Neural cell (in vitro differentiated cells): ENCODE measurements around the gene SOCS6. TPM values are rescaled to one million over a fixed set of nuclear protein-coding genes. Genes with fewer than 3 reads are reported as not detected.

ENCODE experiments used
- H2AFZ ChIP-seq: fragments of 200-600, 300-800 bp; sonication (generic), shearing (Covaris generic); 2 replicates; pipeline ENCODE4 v1.6.0; 2014; ENCODE audit warnings: low read depth, mild to moderate bottlenecking, antibody characterized with exemption, low read length, moderate library complexity
- H3F3A ChIP-seq: fragments of 200-600 bp; shearing (Covaris generic); 2 replicates; pipeline ENCODE4 v1.6.1; 2016; ENCODE audit warnings: mild to moderate bottlenecking, moderate library complexity, mixed read lengths, antibody characterized with exemption, low read length; ENCODE audit not compliant: insufficient read depth, poor library complexity, severe bottlenecking
- H3K27ac ChIP-seq: fragments of 200-600, 300-800 bp; sonication (generic), shearing (Covaris generic); 2 replicates; pipeline ENCODE4 v1.5.1; 2014; ENCODE audit warnings: mild to moderate bottlenecking, low read length, moderate library complexity
- H3K27me3 ChIP-seq: fragments of 300-800, 200-600 bp; sonication (generic), shearing (Covaris generic); 2 replicates; pipeline ENCODE4 v1.6.0; 2014; ENCODE audit warnings: mild to moderate bottlenecking, low read depth, low read length, moderate library complexity; ENCODE audit not compliant: insufficient read depth
- H3K36me3 ChIP-seq: fragments of 300-800, 200-600 bp; sonication (generic), shearing (Covaris generic); 2 replicates; pipeline ENCODE4 v1.5.1; 2014; ENCODE audit warnings: mild to moderate bottlenecking, antibody characterized with exemption, low read length, moderate library complexity; ENCODE audit not compliant: insufficient read depth
- H3K4me2 ChIP-seq: fragments of 300-800, 200-600 bp; sonication (generic), shearing (Covaris generic); 2 replicates; pipeline ENCODE4 v1.6.0; 2014; ENCODE audit warnings: mild to moderate bottlenecking, low read length
- H3K4me3 ChIP-seq: fragments of 300-800, 200-600 bp; sonication (generic), shearing (Covaris generic); 2 replicates; pipeline ENCODE4 v1.5.1; 2014; ENCODE audit warnings: mild to moderate bottlenecking, low read length, moderate library complexity
- H3K79me2 ChIP-seq: fragments of 200-600 bp; shearing (Covaris generic); replicated peaks from 2 replicates; pipeline ENCODE4 v1.6.0; 2014; ENCODE audit warnings: mild to moderate bottlenecking, low read length, moderate library complexity; ENCODE audit not compliant: insufficient read depth
- H3K9ac ChIP-seq: fragments of 300-800, 200-600 bp; sonication (generic), shearing (Covaris generic); 2 replicates; pipeline ENCODE4 v1.6.1; 2016; ENCODE audit warnings: mild to moderate bottlenecking, low read length, mixed read lengths
- H3K9me2 ChIP-seq: fragments of 200-600 bp; shearing (Covaris generic); 2 replicates; pipeline ENCODE4 v1.6.1; 2016; ENCODE audit warnings: mild to moderate bottlenecking, low read length, mixed read lengths; ENCODE audit not compliant: insufficient read depth
- H3K9me3 ChIP-seq: fragments of 200-600, 300-800 bp; sonication (generic), shearing (Covaris generic); 2 replicates; pipeline ENCODE4 v1.6.1; 2016; ENCODE audit warnings: mild to moderate bottlenecking, mixed run types, low read length, moderate library complexity, mixed read lengths
- H4K20me1 ChIP-seq: fragments of 200-600 bp; shearing (Covaris generic); 2 replicates; pipeline ENCODE4 v1.6.1; 2016; ENCODE audit warnings: mild to moderate bottlenecking, mixed run types; ENCODE audit not compliant: insufficient read depth
- CTCF ChIP-seq: fragments of 450-650 bp; IDR thresholded peaks from 2 replicates; pipeline ENCODE4 v1.5.1; 2014; ENCODE audit warnings: antibody characterized with exemption, mild to moderate bottlenecking, moderate library complexity; ENCODE audit not compliant: poor library complexity, severe bottlenecking
- EP300 ChIP-seq: fragments of 450-650 bp; conservative IDR thresholded peaks from 2 replicates; pipeline ENCODE4 v1.6.1; 2014; ENCODE audit warnings: antibody characterized with exemption, mild to moderate bottlenecking, moderate library complexity; ENCODE audit not compliant: poor library complexity, severe bottlenecking
- MXI1 ChIP-seq: fragments of 450-650 bp; conservative IDR thresholded peaks from 2 replicates; pipeline ENCODE4 v1.6.1; 2014; ENCODE audit warnings: antibody characterized with exemption, mild to moderate bottlenecking; ENCODE audit not compliant: poor library complexity, severe bottlenecking
- POLR2AphosphoS5 ChIP-seq: IDR thresholded peaks from 2 replicates; pipeline ENCODE4 v1.6.1; 2012
- REST ChIP-seq: IDR thresholded peaks from 2 replicates; pipeline ENCODE4 v1.6.1; 2012; ENCODE audit warnings: borderline replicate concordance
- SMC3 ChIP-seq: fragments of 450-650 bp; conservative IDR thresholded peaks from 2 replicates; pipeline ENCODE4 v1.6.1; 2014; ENCODE audit warnings: antibody characterized with exemption, mild to moderate bottlenecking, moderate library complexity; ENCODE audit not compliant: poor library complexity
- TAF1 ChIP-seq: IDR thresholded peaks from 2 replicates; pipeline ENCODE4 v1.6.1; 2012; ENCODE audit warnings: low read depth
- polyA plus RNA-seq: library from polyadenylated mRNA; depleted of rRNA; stranded (reverse); fragments of >200 nt; gene quantifications from 2 replicates; pipeline ENCODE4 v1.2.3, GENCODE V29; 2014

The SOCS6 gene
- polyA plus RNA-seq, 1 donor from 2014 or later = 21.9 TPM

- no peaks in the 10 kb centered on the region for H3K9me2 ChIP-seq
- no peak overlapping the region for H3K4me2 ChIP-seq
- TF ChIP-seq EP300 (no peak), MXI1 (no peak), SMC3 (no peak), POLR2AphosphoS5 (no peak)
- H2AFZ ChIP-seq = no peak overlapping the region
- H3K79me2 ChIP-seq = no peaks in the 10 kb centered on the region
- H3F3A ChIP-seq = no peaks in the 10 kb centered on the region
- no peak overlapping the region for H3K9ac ChIP-seq
- H3K27me3 ChIP-seq = no peaks in the 10 kb centered on the region
- no peak overlapping the region for H3K4me3 ChIP-seq
- no peaks in the 10 kb centered on the region for H3K36me3 ChIP-seq
- H3K9me3 ChIP-seq = no peaks in the 10 kb centered on the region
- H4K20me1 ChIP-seq = no peaks in the 10 kb centered on the region
- no peak overlapping the region for H3K27ac ChIP-seq
These were observed 76.5 kb downstream of the SOCS6 start for GRCh38 chr18:70365361-70365760.

GRCh38 chr18:70366174-70366573 is 77.3 kb downstream of the SOCS6 start:
- Histone ChIP-seq H3K9me2 (no peaks in the 10 kb centered on the region), H3K36me3 (no peaks in the 10 kb centered on the region), H3K27ac (no peak overlapping the region)

More at GRCh38 chr18:70366174-70366573, 77.3 kb downstream of the SOCS6 start:
- H3K9ac ChIP-seq = no peak overlapping the region
- no peak overlapping the region for H2AFZ ChIP-seq
- H3K4me3 ChIP-seq = no peak overlapping the region
- H3K79me2 ChIP-seq = no peaks in the 10 kb centered on the region
- H3K9me3 ChIP-seq = no peaks in the 10 kb centered on the region
- H3K4me2 ChIP-seq = no peak overlapping the region
- H3F3A ChIP-seq = no peaks in the 10 kb centered on the region
- no peaks in the 10 kb centered on the region for H4K20me1 ChIP-seq
- no peaks in the 10 kb centered on the region for H3K27me3 ChIP-seq
- TF ChIP-seq REST (no peak), TAF1 (no peak), POLR2AphosphoS5 (no peak), MXI1 (no peak), CTCF (no peak)
